Activated B cell treated with CpG ODN at 0.5 μM for 24 hours (primary cell): ENCODE results near the gene UBE2V1. TPM values are rescaled to one million over a fixed set of nuclear protein-coding genes. Genes with fewer than 3 reads are reported as not detected.

ENCODE experiments used
- ATAC-seq: fragments of 200-7000 bp; cut with Tn5 transposase; one replicate; pipeline ENCODE4 v1.10.0; 2021; ENCODE audit warnings: low read depth, mild to moderate bottlenecking, moderate library complexity
- CTCF ChIA-PET: fragments of 350-600 bp; sonication (Branson Sonifier 250); formaldehyde crosslinking; loops from one replicate; lab custom pipeline; 2021; ENCODE audit warnings: antibody characterized with exemption; lab: Charles Lee
- POLR2A ChIA-PET: fragments of 350-600 bp; sonication (Branson Sonifier 250); formaldehyde crosslinking; loops from one replicate; lab custom pipeline; 2021; ENCODE audit warnings: antibody characterized with exemption; lab: Charles Lee
- DNase-seq: peaks from one replicate; pipeline ENCODE4 v3.0.0; 2022
- H3K27ac Mint-ChIP-seq: one replicate; pipeline ENCODE4 v1.8.0; 2020; ENCODE audit warnings: mixed read lengths
- H3K27me3 Mint-ChIP-seq: one replicate; pipeline ENCODE4 v1.8.0; 2021; ENCODE audit warnings: mixed read lengths
- H3K36me3 Mint-ChIP-seq: one replicate; pipeline ENCODE4 v1.8.0; 2021; ENCODE audit warnings: low read depth, mixed read lengths
- H3K4me1 Mint-ChIP-seq: one replicate; pipeline ENCODE4 v1.8.0; 2021; ENCODE audit warnings: mixed read lengths
- H3K4me3 Mint-ChIP-seq: one replicate; pipeline ENCODE4 v1.8.0; 2020; ENCODE audit warnings: mild to moderate bottlenecking, mixed read lengths
- H3K9me3 Mint-ChIP-seq: one replicate; pipeline ENCODE4 v1.8.0; 2020; ENCODE audit warnings: mixed read lengths
- CTCF ChIP-seq: fragments of 200-600 bp; IDR thresholded peaks from one replicate; pipeline ENCODE4 v1.8.0; 2022; ENCODE audit warnings: antibody characterized with exemption, mild to moderate bottlenecking
- intact Hi-C: fragments of 100-400 bp; cut with micrococcal nuclease; formaldehyde crosslinking; loops from one replicate; pipeline ENCODE4 v1.15.1; 2024
- total RNA-seq: library from RNA; stranded (reverse); gene quantifications from 2 replicates; pipeline ENCODE4 v1.2.3, GENCODE V29; 2022

Gene UBE2V1
- total RNA-seq, 1 donor from 2014 or later: 166 TPM

DNA sequence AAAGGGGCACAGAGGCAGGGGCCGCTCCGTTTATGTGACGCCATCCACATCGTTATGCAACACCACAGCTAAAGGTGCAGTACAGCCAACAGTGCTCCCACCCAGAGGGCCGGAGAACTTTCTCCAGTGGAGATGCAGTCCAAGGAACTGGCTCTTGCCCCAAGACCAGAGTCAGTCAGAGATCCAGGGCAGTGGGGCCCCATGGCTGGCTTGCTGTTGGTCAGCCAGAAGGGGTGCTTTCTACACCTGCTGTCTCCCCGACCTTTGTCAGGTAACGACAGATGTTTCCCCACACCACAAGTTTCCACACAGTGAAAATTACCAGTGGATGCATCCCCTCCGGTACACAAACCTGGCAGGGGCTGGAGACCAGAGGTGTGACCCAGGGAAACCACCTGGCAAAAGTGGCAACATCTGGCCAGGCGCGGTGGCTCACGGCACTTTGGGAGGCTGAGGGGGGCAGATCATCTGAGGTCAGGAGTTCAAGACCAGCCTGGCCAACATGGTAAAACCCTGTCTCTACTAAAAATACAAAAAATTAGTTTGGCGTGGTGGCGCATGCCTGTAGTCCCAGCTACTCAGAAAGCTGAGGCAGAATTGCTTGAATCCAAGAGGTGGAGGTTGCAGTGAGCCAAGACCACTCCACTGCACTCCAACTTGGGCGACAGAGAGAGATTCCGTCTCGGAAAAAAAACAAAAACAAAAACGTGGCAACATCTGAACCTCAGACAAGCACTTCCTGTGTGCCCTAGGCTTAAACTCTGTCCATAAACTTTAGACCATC is 34.9 kb downstream of the UBE2V1 start:
- H3K4me3 Mint-ChIP-seq: no peak overlapping the region
- DNase-seq (no peak), ATAC-seq (no peak)
- H3K4me1 Mint-ChIP-seq: no peaks in the 10 kb centered on the region
- H3K36me3 Mint-ChIP-seq: peaks cover 15% of the 10 kb centered on the region
- H3K9me3 Mint-ChIP-seq: no peaks in the 10 kb centered on the region
- no peaks in the 10 kb centered on the region for H3K27me3 Mint-ChIP-seq
- TF ChIP-seq CTCF: no peak
- intact Hi-C loops: no loop called here
- ChIA-PET CTCF (no interaction called here), POLR2A (no interaction called here)
- H3K27ac Mint-ChIP-seq: no peak overlapping the region

GRCh38 chr20:50073500-50073899 is 39.5 kb downstream of the UBE2V1 start:
- no peaks in the 10 kb centered on the region for H3K36me3 Mint-ChIP-seq

DNA sequence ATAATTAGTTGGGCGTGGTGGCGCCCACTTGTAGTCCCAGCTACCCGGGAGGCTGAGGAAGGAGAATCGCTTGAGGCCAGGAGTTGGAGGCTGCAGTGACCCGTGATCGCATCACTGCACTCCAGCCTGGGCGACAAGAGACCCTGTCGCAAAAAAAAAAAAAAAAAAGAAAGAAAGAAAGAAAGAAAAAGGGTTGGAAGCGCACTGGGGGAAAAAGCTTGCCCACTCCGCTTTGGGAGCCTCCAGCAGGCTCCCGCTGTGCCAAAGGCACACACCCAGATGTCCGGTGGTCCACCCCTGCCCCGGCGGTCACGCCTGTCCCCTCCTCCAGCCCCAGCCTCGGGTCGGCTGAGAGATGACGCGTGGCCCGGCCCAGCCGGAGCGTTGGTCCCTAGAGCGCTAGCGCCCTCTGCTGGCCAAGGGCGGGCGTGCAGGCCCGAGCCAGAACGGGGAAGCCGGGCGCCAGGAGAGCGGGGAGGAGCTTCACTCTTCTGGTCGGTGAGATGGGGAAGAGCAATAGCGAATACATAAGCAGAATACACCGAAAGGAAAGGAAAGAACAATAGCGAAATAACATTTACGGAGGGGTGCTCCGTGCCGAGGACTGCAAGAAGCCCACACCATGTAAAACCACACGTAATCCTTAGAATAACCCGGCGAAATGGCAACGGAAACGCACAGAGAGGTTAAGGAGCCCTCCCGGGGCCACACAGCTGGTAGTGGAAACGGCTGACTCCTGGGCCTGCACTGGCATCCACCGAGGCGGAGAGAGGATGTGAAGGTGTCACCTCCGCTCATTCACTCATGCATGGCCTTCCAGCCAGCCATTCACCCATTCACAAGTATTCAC is 41.7 kb downstream of the UBE2V1 start:
- TF ChIP-seq CTCF: peak; percentile 79
- ATAC-seq: peak; percentile 100
- H3K36me3 Mint-ChIP-seq: no peaks in the 10 kb centered on the region
- peak overlapping the region; percentile 48 for H3K4me3 Mint-ChIP-seq
- H3K27ac Mint-ChIP-seq: no peak overlapping the region
- POLR2A ChIA-PET: interaction anchor here (0.6 to 4.0 kb wide), 10 partner anchors 9 to 104 kb away, joined by 3 to 35 read pairs (median 4); no protein-coding TSS in a partner anchor
- H3K4me1 Mint-ChIP-seq: peaks cover 4% of the 10 kb centered on the region
- CTCF ChIA-PET: interaction anchor here (0.6 to 6.3 kb wide), 41 partner anchors 9 to 732 kb away, joined by 3 to 346 read pairs (median 4); partner anchors contain the start of genes PEDS1, SNAI1 and SPATA2
- peaks cover 7% of the 10 kb centered on the region for H3K27me3 Mint-ChIP-seq
- DNase-seq: peak; percentile 98
- intact Hi-C loops: loop anchor here (1.0 to 2.0 kb wide), 3 partner anchors 22 to 98 kb away; no protein-coding TSS in a partner anchor
- H3K9me3 Mint-ChIP-seq: no peaks in the 10 kb centered on the region

More at GRCh38 chr20:50073500-50073899, 39.5 kb downstream of the UBE2V1 start:
- intact Hi-C loops: no loop called here
- no peak for TF ChIP-seq CTCF
- POLR2A ChIA-PET: no interaction called here
- ATAC-seq (no peak), DNase-seq (no peak)
- Mint-ChIP-seq H3K9me3 (no peaks in the 10 kb centered on the region), H3K27me3 (peaks cover 7% of the 10 kb centered on the region), H3K4me1 (peaks cover 4% of the 10 kb centered on the region), H3K4me3 (no peak overlapping the region), H3K27ac (no peak overlapping the region)
- CTCF ChIA-PET: interaction anchor here (6.2 to 6.3 kb wide), 2 partner anchors 11 to 95 kb away, joined by 67 to 346 read pairs; partner anchors contain the start of gene SNAI1

- peaks cover 7% of the 10 kb centered on the region for H3K27me3 Mint-ChIP-seq
- H3K27ac Mint-ChIP-seq: no peak overlapping the region
- CTCF ChIA-PET: interaction anchor here (0.6 to 6.3 kb wide), 10 partner anchors 14 to 1840 kb away, joined by 3 to 346 read pairs (median 5); partner anchors contain the start of gene SNAI1
- intact Hi-C loops: loop anchor here (2.0 kb wide), 1 partner anchor 22 kb away; no protein-coding TSS in a partner anchor
- no peak for TF ChIP-seq CTCF
- POLR2A ChIA-PET: interaction anchor here (2.1 to 4.0 kb wide), 2 partner anchors 89 to 92 kb away, joined by 21 to 35 read pairs; no protein-coding TSS in a partner anchor
- no peak for DNase-seq
- peaks cover 4% of the 10 kb centered on the region for H3K4me1 Mint-ChIP-seq
- H3K36me3 Mint-ChIP-seq: no peaks in the 10 kb centered on the region
- H3K9me3 Mint-ChIP-seq: no peaks in the 10 kb centered on the region
- no peak for ATAC-seq
- no peak overlapping the region for H3K4me3 Mint-ChIP-seq
These were observed 42.6 kb downstream of the UBE2V1 start for GRCh38 chr20:50070361-50070760.
